HEK293 (cell line): ENCODE measurements around the gene DUSP15.

Source experiments
- CTCF ChIA-PET: fragments of 350-600 bp; formaldehyde crosslinking; extraction: SDS; loops from one replicate; lab custom pipeline; 2021; ENCODE audit warnings: antibody characterized with exemption; lab: Yijun Ruan, JAX
- POLR2A ChIA-PET: fragments of 300-600 bp; formaldehyde crosslinking; extraction: SDS; loops from one replicate; lab custom pipeline; 2020; ENCODE audit warnings: antibody characterized with exemption, inconsistent platforms; lab: Yijun Ruan, JAX
- H3K27ac ChIP-seq: fragments of 200-500 bp; sonication (Bioruptor generic); 2 replicates; pipeline ENCODE4 v1.5.1; 2014; ENCODE audit warnings: low read depth, low read length, control low read depth, inconsistent platforms; ENCODE audit errors: extremely low read depth
- H3K36me3 ChIP-seq, 2 experiments: fragments of 200-500 bp in 1 of 2; sonication (Bioruptor generic) in 1 of 2; 1 replicate in 1 of 2; 2 replicates in 1 of 2; pipeline ENCODE4 v1.5.1; 2014 to 2017; ENCODE audit warnings: inconsistent platforms in 2 of 2, low read length in 2 of 2; ENCODE audit not compliant: control insufficient read depth in 2 of 2, insufficient read depth in 1 of 2
- H3K4me1 ChIP-seq: fragments of 200-500 bp; sonication (Bioruptor generic); 2 replicates; pipeline ENCODE4 v1.5.1; 2014; ENCODE audit warnings: mild to moderate bottlenecking, low read length, inconsistent platforms; ENCODE audit not compliant: control insufficient read depth, insufficient read depth
- H3K4me3 ChIP-seq: 2 replicates; pipeline ENCODE4 v1.5.1; 2011; ENCODE audit warnings: low read depth, mild to moderate bottlenecking, control low read depth, low read length, moderate library complexity
- H3K9me3 ChIP-seq: fragments of 200-500 bp; sonication (Bioruptor generic); 2 replicates; pipeline ENCODE4 v1.5.1; 2014; ENCODE audit warnings: low read depth, low read length, inconsistent platforms; ENCODE audit not compliant: control insufficient read depth, insufficient read depth
- ATF2 ChIP-seq: fragments of 450-650 bp; formaldehyde crosslinking; IDR thresholded peaks from 2 replicates; pipeline ENCODE4 v1.5.1; 2016; ENCODE audit warnings: missing biosample characterization, missing genetic modification characterization, low read depth
- BCL6B ChIP-seq: fragments of 450-650 bp; formaldehyde crosslinking; IDR thresholded peaks from 2 replicates; pipeline ENCODE4 v1.5.1; 2017; ENCODE audit warnings: missing biosample characterization, missing genetic modification characterization
- HOXD13 ChIP-seq: sonication (generic); formaldehyde crosslinking; IDR thresholded peaks from 2 replicates; pipeline ENCODE4 v1.8.0; 2022; ENCODE audit warnings: missing genetic modification reagents, borderline replicate concordance
- INSM2 ChIP-seq: fragments of 450-650 bp; formaldehyde crosslinking; IDR thresholded peaks from 2 replicates; pipeline ENCODE4 v1.5.1; 2016; ENCODE audit warnings: missing biosample characterization, missing genetic modification characterization
- OVOL3 ChIP-seq: fragments of 450-650 bp; formaldehyde crosslinking; IDR thresholded peaks from 2 replicates; pipeline ENCODE4 v1.5.1; 2016; ENCODE audit warnings: missing biosample characterization, missing genetic modification characterization
- PRDM10 ChIP-seq: fragments of 450-650 bp; formaldehyde crosslinking; IDR thresholded peaks from 2 replicates; pipeline ENCODE4 v1.5.1; 2016; ENCODE audit warnings: missing biosample characterization, missing genetic modification characterization
- SCRT1 ChIP-seq: fragments of 450-650 bp; formaldehyde crosslinking; IDR thresholded peaks from 2 replicates; pipeline ENCODE4 v1.5.1; 2016; ENCODE audit warnings: missing biosample characterization, missing genetic modification characterization, borderline replicate concordance
- SP2 ChIP-seq: fragments of 450-650 bp; formaldehyde crosslinking; IDR thresholded peaks from 2 replicates; pipeline ENCODE4 v1.5.1; 2016; ENCODE audit warnings: missing biosample characterization, missing genetic modification characterization
- SP3 ChIP-seq: fragments of 450-650 bp; formaldehyde crosslinking; IDR thresholded peaks from 2 replicates; pipeline ENCODE4 v1.5.1; 2016; ENCODE audit warnings: missing biosample characterization, missing genetic modification characterization
- ZBTB17 ChIP-seq: fragments of 450-650 bp; formaldehyde crosslinking; IDR thresholded peaks from 2 replicates; pipeline ENCODE4 v1.5.1; 2016; ENCODE audit warnings: missing biosample characterization, missing genetic modification characterization
- ZFHX2 ChIP-seq: fragments of 450-650 bp; formaldehyde crosslinking; conservative IDR thresholded peaks from 2 replicates; pipeline ENCODE4 v1.5.1; 2016; ENCODE audit warnings: missing biosample characterization, missing genetic modification characterization
- ZNF133 ChIP-seq: fragments of 450-650 bp; formaldehyde crosslinking; IDR thresholded peaks from 2 replicates; pipeline ENCODE4 v1.5.1; 2016; ENCODE audit warnings: missing biosample characterization, missing genetic modification characterization
- ZNF169 ChIP-seq: fragments of 450-650 bp; formaldehyde crosslinking; IDR thresholded peaks from 2 replicates; pipeline ENCODE4 v1.5.1; 2016; ENCODE audit warnings: missing biosample characterization, missing genetic modification characterization
- ZNF324 ChIP-seq: fragments of 450-650 bp; formaldehyde crosslinking; IDR thresholded peaks from 2 replicates; pipeline ENCODE4 v1.5.1; 2016; ENCODE audit warnings: missing biosample characterization, missing genetic modification characterization
- ZNF335 ChIP-seq: fragments of 450-650 bp; formaldehyde crosslinking; conservative IDR thresholded peaks from 2 replicates; pipeline ENCODE4 v1.5.1; 2016; ENCODE audit warnings: missing biosample characterization, missing genetic modification characterization
- ZNF529 ChIP-seq: fragments of 450-650 bp; formaldehyde crosslinking; IDR thresholded peaks from 2 replicates; pipeline ENCODE4 v1.5.1; 2017; ENCODE audit warnings: missing genetic modification characterization, missing biosample characterization; ENCODE audit not compliant: insufficient replicate concordance
- ZNF561 ChIP-seq: fragments of 450-650 bp; IDR thresholded peaks from 2 replicates; pipeline ENCODE4 v1.5.1; 2018; ENCODE audit warnings: missing biosample characterization, missing genetic modification characterization, borderline replicate concordance
- ZNF747 ChIP-seq: fragments of 450-650 bp; formaldehyde crosslinking; IDR thresholded peaks from 2 replicates; pipeline ENCODE4 v1.5.1; 2016; ENCODE audit warnings: missing biosample characterization, missing genetic modification characterization
- ZSCAN4 ChIP-seq: fragments of 450-650 bp; formaldehyde crosslinking; IDR thresholded peaks from 2 replicates; pipeline ENCODE4 v1.5.1; 2017; ENCODE audit warnings: missing biosample characterization, missing genetic modification characterization

Gene DUSP15

GRCh38 chr20:31894980-31895675 is 24.8 kb upstream of the DUSP15 start:
- no peaks in the 10 kb centered on the region for H3K36me3 ChIP-seq
- CTCF ChIA-PET = interaction anchor here (0.6 kb wide), 2 partner anchors 198 to 206 kb away, joined by 3 read pairs; no protein-coding TSS in a partner anchor
- TF ChIP-seq ZNF335 (tag by site-specific recombination) = peak; percentile 75
- TF ChIP-seq BCL6B = no peak
- no peak for TF ChIP-seq INSM2 (tag by site-specific recombination)
- TF ChIP-seq HOXD13 = no peak
- no peak for TF ChIP-seq PRDM10 (tag by site-specific recombination)
- TF ChIP-seq OVOL3 (tag by site-specific recombination) = no peak
- TF ChIP-seq ZSCAN4 (tag by site-specific recombination) = no peak
- TF ChIP-seq ZNF561 = no peak
- TF ChIP-seq ZBTB17 (tag by site-specific recombination) = peak; percentile 62
- no peak for TF ChIP-seq ATF2 (tag by site-specific recombination)
- no peak for TF ChIP-seq ZNF747
- TF ChIP-seq SP2 = no peak
- TF ChIP-seq ZNF324 = no peak
- TF ChIP-seq ZNF169 (tag by site-specific recombination) = no peak
- TF ChIP-seq ZFHX2 (tag by site-specific recombination) = no peak
- TF ChIP-seq ZNF133 (tag by site-specific recombination) = peak; percentile 71; the same call in 1 of the 2 replicates
- H3K4me1 ChIP-seq = no peaks in the 10 kb centered on the region
- no peak overlapping the region for H3K27ac ChIP-seq
- POLR2A ChIA-PET = interaction anchor here (1.1 kb wide), 1 partner anchor 15 kb away, joined by 4 read pairs; no protein-coding TSS in a partner anchor
- H3K4me3 ChIP-seq = no peak overlapping the region
- no peaks in the 10 kb centered on the region for H3K9me3 ChIP-seq

- H3K9me3 ChIP-seq = no peaks in the 10 kb centered on the region
- TF ChIP-seq SP3 (tag by site-specific recombination) (no peak), PRDM10 (tag by site-specific recombination) (no peak), SCRT1 (no peak), ZNF529 (tag by site-specific recombination) (no peak)
Observed at GRCh38 chr20:31890646-31891045, 20.3 kb upstream of the DUSP15 start.

More at GRCh38 chr20:31890646-31891045, 20.3 kb upstream of the DUSP15 start:
- Histone ChIP-seq H3K27ac (no peak overlapping the region), H3K36me3 (no peaks in the 10 kb centered on the region), H3K4me3 (no peak overlapping the region), H3K4me1 (no peaks in the 10 kb centered on the region)
- POLR2A ChIA-PET = no interaction called here
- CTCF ChIA-PET = interaction anchor here (0.6 to 0.7 kb wide), 3 partner anchors 37 to 147 kb away, joined by 3 to 4 read pairs (median 3); no protein-coding TSS in a partner anchor
